Erythroblast (primary cell): ENCODE measurements around the gene MRPS12.

Source experiments
- GATA1 ChIP-seq: IDR thresholded peaks from 2 replicates; pipeline ENCODE4 v1.6.1; 2011; ENCODE audit warnings: low read depth, mild to moderate bottlenecking, control low read depth, low read length, moderate library complexity
- POLR2A ChIP-seq: IDR thresholded peaks from 2 replicates; pipeline ENCODE4 v1.6.1; 2011; ENCODE audit warnings: mild to moderate bottlenecking, low read length

DNA sequence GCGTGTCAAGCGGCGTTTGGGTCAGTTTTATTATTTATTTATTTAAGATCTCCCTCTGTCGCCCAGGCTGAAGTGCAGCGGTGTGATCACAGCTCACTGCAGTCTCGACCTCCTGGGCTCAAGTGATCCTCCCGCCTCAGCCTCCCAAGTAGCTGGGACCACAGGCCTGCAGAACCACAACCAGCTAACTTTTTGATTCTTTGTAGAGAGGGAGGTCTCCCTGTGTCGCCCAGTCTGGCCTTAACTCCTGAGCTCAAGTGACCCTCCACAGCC, 713 bp downstream of the MRPS12 start:
- no peak for TF ChIP-seq POLR2A
- no peak for TF ChIP-seq GATA1
